ENCODE measurements around the gene LMO2.

DNA sequence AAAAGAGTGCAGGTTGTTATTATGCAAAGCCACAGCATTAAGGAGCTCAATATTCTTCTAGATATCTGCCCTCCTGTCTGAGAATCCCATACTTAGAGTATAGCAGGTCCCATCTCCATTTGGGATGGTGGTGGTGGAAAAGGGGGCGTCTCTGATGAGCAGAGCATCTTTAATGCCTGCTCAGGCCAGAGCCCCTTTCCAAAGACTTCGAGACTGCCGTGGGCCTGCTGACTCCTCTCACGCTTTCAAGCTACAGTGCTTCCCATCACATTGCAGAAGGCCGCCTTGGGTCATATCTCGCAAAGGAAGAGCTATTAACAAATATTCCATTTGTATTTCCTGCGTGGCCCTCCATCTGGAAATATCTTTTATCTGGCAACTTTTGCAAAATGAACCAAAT is 10.9 kb downstream of the LMO2 start:
- TF ChIP-seq, protein P1, sequence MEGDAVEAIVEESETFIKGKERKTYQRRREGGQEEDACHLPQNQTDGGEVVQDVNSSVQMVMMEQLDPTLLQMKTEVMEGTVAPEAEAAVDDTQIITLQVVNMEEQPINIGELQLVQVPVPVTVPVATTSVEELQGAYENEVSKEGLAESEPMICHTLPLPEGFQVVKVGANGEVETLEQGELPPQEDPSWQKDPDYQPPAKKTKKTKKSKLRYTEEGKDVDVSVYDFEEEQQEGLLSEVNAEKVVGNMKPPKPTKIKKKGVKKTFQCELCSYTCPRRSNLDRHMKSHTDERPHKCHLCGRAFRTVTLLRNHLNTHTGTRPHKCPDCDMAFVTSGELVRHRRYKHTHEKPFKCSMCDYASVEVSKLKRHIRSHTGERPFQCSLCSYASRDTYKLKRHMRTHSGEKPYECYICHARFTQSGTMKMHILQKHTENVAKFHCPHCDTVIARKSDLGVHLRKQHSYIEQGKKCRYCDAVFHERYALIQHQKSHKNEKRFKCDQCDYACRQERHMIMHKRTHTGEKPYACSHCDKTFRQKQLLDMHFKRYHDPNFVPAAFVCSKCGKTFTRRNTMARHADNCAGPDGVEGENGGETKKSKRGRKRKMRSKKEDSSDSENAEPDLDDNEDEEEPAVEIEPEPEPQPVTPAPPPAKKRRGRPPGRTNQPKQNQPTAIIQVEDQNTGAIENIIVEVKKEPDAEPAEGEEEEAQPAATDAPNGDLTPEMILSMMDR (IDR thresholded peaks at IDR 0.05; ENCODE audit: insufficient read depth, low read depth, low read length) = no peak
- no peak for TF ChIP-seq EZH2 (IDR thresholded peaks at IDR 0.05; ENCODE audit: insufficient read depth, low read length)

All from astrocyte (in vitro differentiated cells and primary cell).